HG02840 (cell line): ENCODE measurements around the gene WDR82.
A peak's percentile ranks its signal among the peaks of the same experiment; 100 is the strongest.

ENCODE experiments used
- ATAC-seq: cut with Tn5 transposase; IDR thresholded peaks from one replicate; pipeline ENCODE4 v1.9.1; 2021; ENCODE audit warnings: mild to moderate bottlenecking, moderate library complexity, moderate number of reproducible peaks; ENCODE audit not compliant: unreplicated experiment, low FRiP score

WDR82 gene

DNA sequence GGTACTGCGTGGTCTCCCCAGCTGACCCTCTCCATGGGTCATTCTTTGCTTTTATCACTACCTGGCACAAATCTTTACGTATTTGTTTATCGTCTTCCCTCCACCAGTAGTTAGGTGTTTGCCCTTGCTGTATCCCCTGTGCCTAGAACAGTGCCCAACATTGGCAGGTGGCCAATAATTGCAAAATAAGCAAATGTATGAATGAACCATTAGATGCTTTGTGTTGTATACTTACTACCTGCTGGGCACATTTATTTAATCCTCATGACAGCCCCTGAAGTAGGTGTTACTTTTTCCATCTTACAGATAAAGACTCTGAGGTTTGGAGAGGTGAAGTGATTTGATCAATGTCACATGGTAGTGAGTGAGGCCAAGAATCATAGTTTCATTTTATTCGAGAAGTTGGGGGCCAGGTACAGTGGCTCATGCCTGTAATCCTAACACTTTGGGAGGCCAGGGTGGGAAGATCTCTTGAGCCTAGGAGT lies 37.5 kb downstream of the WDR82 start:
- no peak for ATAC-seq

DNA sequence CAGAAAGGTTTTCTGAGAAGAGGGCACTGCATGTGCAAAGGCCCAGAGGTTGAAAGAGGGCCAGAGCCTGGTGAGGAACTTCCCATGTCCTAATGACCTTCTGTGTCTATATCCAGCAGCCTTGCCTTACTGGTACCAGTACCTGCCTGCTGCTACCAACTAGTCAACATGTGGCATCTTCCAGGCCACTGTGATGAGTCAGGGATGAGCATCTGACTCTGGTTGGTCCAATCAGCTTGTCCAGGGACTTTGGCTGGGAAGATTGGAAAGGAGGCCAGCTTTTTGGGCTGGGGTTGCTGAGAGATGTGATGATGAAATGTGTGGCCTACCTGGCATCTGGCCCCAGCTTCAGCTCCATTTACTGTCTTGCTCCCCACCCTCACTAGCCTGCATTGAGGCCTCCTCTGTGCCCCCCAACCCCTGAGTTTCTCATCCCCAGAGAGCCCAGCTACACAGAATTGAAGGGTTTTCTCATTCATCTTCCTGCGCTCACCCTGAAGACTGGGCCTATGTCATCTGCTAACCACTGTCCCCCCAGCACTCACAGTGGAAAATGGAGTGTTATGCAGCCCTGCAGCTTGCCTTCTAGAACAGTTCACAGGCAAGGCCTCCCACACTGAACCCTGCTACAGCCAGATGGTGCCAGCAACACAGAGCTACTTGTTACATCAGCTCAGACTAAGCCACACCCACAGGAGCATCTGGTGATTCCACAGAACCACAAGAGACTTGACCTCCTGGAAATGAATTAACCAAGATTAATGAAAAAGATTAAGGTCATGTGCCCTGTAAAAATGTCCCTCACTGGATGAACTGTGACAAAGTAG lies 38.2 kb downstream of the WDR82 start:
- no peak for ATAC-seq

DNA sequence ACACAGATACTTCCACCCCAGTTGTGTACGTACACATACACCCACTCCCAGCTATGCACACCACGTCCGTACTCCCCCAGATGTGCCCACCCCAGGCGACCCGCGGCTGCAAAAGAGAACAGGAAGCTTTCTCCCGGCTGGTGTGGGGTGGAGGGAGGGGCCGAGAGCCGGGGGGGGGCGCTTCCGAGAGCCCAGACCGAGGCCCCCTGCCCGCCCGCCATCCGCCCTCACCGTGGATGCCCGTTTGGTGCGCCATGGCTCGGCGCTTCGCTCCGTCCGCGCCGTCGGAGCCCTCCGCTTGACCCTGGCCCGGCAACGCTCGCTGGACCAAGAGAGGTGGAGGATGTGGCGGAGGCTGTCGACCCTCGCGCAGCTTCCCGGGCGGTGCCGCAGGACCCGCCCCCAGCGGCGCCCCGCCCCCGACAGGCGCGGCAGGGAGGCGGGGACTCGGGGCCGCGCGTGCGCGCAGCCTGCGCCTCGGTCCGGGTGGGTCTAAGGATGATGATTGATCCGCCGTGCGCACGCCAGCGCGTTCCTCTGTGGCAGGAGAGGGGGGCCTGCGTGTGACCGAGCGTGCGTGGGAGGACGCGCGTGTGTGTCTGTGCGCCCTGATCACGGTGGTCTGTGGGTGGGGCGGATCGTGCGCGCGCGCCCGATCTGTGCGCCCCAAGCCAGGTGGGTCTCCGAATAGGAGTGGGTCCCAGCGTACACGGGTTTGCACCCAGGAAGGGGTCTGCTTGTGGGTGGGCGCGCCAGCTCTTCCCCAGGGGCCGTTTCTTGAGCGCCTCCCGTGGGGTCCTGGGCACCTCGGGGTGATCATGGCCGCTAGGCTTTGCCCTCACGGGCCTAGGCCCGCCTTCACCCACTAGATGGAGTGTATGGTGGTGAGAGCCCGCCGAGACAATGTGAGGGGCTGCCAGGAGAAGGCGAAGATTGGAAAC lies 39.4 kb downstream of the WDR82 start, which contains the start of gene TWF2:
TSS of gene TWF2 (minus strand) at position 398 of the 941 bp plus-strand sequence. CDS start at position 256, 142 bp downstream.
- ATAC-seq, result peak; percentile 81

DNA sequence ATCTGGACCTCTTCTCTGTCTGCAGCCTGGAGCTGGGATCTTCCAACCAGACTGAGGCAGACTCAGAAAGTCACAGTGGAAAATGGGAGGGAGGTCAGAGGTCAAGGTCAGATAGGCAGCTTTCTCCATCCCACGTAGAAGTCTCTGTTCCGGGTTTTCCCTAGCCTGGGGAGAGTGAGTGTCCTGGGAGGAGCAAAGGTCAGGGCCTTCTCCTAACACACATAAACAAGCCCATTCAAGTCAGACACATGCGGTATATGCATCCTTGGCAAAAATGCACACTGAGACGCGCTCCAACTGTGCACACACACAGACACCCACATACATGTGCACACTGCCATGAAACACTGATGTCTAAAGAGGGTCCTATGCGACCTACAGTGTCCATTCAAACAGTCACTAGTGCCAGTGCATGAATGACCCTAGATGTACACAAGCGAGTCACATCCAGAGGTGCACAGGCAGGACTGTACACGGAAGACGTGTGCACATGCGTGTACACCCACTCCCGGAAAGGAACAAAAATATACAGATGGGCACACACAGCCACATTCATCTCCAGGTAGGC lies 40.2 kb downstream of the WDR82 start:
- peak; percentile 13 for ATAC-seq

DNA sequence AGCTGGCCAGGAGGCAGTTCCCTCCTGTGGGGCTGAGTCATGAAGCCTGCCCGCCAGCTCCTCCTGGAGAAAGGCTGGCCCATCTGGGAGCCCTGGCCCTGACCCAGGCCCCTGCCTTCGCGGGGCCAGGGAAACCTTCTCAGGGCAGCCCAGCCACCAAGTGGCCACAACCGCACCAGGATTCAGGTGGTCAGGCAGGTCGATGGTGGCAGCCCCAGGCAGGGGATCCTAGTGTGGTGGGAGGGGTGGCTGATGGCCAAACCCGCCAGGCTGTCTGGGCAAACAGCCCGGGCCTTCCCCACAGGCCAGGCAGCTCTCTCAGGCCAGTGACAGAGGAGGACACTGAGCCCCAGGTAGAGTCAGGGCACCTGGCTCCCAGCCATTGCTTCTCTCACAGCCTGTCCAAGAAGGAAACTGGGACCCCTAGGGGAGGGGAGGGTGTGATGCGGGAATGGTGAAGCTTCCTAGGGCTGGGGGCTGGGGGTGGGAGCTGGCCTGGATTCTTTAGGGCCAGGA lies 40.7 kb downstream of the WDR82 start:
- no peak for ATAC-seq

DNA sequence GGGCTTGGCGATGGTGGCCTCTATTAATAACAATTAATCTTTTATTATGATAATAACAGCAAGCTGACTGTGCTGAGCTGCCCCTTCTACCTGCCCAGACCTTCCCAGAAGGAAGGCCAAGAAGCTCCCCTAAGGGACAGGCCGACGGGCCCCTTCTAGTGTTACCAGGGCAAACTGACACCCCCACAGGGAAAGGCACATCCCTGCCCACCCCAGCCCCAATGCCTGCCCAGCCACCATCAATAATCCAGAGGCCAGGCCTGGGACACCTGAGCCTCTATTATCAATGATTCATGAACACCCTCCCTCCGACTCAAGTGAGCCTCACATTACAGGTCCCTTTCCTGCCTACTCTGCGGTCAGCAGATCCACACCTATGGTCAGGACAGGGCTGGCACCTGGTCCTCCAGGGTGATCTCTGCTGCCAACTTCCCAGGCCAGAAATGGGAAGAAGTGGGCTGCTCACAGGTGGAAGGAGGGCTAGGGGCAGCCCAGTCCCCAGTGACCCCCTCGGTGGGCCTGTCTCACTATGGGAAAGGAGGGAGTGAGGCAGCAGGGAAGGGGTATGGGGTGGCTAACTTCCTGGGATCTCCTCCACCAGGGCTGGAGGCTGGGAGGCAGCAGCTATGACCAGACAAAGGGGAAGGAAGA lies 41.3 kb downstream of the WDR82 start:
- ATAC-seq, result no peak

DNA sequence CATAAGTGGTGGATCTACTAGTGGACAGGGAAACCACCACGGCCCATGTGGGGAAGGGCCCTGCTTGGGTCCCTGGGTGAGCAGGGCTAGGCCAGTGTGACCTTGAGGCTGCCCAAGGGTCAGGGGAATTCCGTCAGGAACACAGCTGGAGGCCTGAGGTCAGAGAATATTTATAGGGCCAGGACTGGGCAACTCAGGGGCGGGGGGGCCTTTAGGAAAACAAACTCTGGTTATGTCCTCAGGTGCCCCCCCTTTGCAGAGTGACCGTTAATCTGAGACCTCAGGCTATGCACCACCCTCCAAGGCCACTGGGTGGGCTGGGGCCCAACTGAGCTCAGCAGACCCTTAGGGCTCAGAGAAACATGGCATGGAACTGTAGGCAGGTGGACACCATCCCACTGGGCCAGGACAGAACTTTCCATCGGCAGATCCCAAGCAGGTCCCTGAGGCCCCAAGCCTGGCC lies 42.0 kb downstream of the WDR82 start:
- no peak for ATAC-seq

DNA sequence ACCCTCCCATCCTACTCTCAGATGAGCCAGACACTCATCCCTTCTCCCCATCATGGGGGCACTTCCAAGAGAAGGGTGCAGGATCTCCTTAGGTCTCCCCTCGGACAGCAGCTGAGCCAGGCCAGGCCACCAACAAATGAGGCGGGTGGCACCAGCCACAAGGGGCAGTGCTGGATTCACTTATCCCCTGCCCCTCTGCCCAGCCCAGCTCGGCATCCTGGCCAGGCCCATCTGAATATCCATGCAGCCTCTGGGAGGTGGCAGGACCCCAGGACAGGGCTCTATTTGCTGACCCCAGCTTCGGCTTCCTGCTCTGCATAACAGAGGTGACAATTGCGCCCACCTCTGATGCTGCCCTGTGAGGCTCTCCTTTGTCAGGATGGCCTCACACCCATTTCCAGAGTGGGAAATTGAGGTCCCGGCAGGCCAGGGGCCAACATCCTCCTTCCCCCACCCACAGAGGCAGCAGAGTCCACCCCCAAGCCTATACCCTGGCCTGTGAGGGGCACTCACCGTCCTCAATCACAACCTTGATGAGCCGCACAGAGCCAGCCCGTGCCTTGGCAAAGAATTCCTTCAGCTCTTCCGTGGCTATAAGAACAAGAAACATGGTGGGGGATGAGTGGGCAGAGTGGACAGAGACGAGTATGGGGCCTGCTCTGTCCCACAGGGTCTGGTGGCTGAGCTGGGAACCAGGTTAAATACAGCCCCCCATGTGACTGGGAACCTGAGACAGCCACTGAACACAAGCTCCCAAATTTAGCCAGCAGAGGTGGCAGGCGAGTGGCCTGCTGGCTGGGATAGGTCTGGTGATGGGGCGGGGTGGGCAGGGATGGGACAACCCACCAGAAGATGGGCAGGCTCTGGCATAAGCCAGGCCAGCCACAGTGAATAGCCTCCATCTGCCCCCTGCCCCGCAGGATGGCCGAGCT lies 43.7 kb downstream of the WDR82 start:
- no peak for ATAC-seq

GRCh38 chr3:52233968-52234367 lies 44.5 kb downstream of the WDR82 start:
- no peak for ATAC-seq

GRCh38 chr3:52233108-52233591 lies 45.3 kb downstream of the WDR82 start:
- no peak for ATAC-seq

GRCh38 chr3:52232279-52233107 lies 46.0 kb downstream of the WDR82 start:
- no peak for ATAC-seq

GRCh38 chr3:52231502-52232278 lies 46.8 kb downstream of the WDR82 start:
- no peak for ATAC-seq

- ATAC-seq, result no peak
These were observed 47.5 kb downstream of the WDR82 start for GRCh38 chr3:52230889-52231499.

GRCh38 chr3:52230461-52230860 lies 48.0 kb downstream of the WDR82 start:
- ATAC-seq, result no peak

DNA sequence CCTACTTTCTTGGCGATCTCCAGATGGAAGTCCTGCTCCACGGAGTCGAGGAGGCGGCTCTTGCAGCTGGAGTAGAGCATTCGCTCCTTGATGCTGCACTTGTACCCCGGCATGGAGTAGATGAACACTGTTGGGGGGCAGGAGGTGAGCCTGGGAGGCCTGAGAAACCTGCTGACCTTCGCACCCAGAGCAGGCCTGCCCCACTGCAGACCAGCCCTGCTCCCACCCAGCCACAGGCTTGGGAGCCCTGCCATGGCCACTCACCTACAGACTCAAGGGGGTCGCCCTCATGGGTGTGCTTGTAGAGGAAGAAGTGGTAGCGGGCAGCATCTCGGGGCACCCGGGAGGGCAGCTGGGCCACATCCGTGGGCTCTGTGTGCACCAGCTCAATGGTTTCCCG lies 48.8 kb downstream of the WDR82 start:
- ATAC-seq, result no peak

GRCh38 chr3:52228751-52229291 lies 49.6 kb downstream of the WDR82 start:
- no peak for ATAC-seq
